Mesendoderm (in vitro differentiated cells): ENCODE results near the gene SLC45A2.
"Not testable (repeated sequence)": the region's sequence is repeated elsewhere in the genome, so short reads cannot be mapped to it uniquely, and the experiment has no call there.

Experiments used
- DNase-seq: peaks from one replicate; pipeline ENCODE4 v3.0.0; 2013
- H2AK5ac ChIP-seq: 2 replicates; pipeline ENCODE4 v1.6.1; 2013; ENCODE audit warnings: low read length, inconsistent platforms
- H2BK120ac ChIP-seq: 2 replicates; pipeline ENCODE4 v1.6.1; 2013; ENCODE audit warnings: low read depth, mild to moderate bottlenecking, low read length, moderate library complexity, mixed read lengths
- H2BK15ac ChIP-seq: replicated peaks from 2 replicates; pipeline ENCODE4 v1.6.1; 2013; ENCODE audit warnings: low read depth, mild to moderate bottlenecking, moderate library complexity
- H2BK5ac ChIP-seq: 2 replicates; pipeline ENCODE4 v1.6.1; 2013; ENCODE audit warnings: low read length, inconsistent platforms
- H3K18ac ChIP-seq: 2 replicates; pipeline ENCODE4 v1.6.1; 2013; ENCODE audit warnings: mild to moderate bottlenecking, low read length, mixed read lengths
- H3K23ac ChIP-seq: one replicate; pipeline ENCODE4 v1.6.1; 2013; ENCODE audit warnings: low read length
- H3K27ac ChIP-seq: 2 replicates; pipeline ENCODE4 v1.5.1; 2013; ENCODE audit warnings: low read depth, mild to moderate bottlenecking, inconsistent platforms, low read length, moderate library complexity
- H3K27me3 ChIP-seq: 2 replicates; pipeline ENCODE4 v1.6.1; 2013; ENCODE audit warnings: low read length, control low read depth, mild to moderate bottlenecking, inconsistent platforms; ENCODE audit not compliant: insufficient read depth, poor library complexity
- H3K36me3 ChIP-seq: 2 replicates; pipeline ENCODE4 v1.6.1; 2013; ENCODE audit warnings: low read length, inconsistent platforms; ENCODE audit not compliant: control insufficient read depth, insufficient read depth
- H3K4ac ChIP-seq: one replicate; pipeline ENCODE4 v1.6.1; 2013; ENCODE audit warnings: low read depth, mild to moderate bottlenecking, low read length, moderate library complexity
- H3K4me1 ChIP-seq: 2 replicates; pipeline ENCODE4 v1.6.1; 2013; ENCODE audit warnings: low read depth, low read length, inconsistent platforms; ENCODE audit not compliant: control insufficient read depth
- H3K4me2 ChIP-seq: 2 replicates; pipeline ENCODE4 v1.6.1; 2013; ENCODE audit warnings: low read length
- H3K4me3 ChIP-seq: 2 replicates; pipeline ENCODE4 v1.5.1; 2013; ENCODE audit warnings: mild to moderate bottlenecking, low read length
- H3K56ac ChIP-seq: one replicate; pipeline ENCODE4 v1.6.1; 2013; ENCODE audit warnings: low read length
- H3K79me1 ChIP-seq: 2 replicates; pipeline ENCODE4 v1.6.1; 2013; ENCODE audit warnings: low read length, inconsistent platforms
- H3K79me2 ChIP-seq: 2 replicates; pipeline ENCODE4 v1.6.1; 2013; ENCODE audit warnings: mild to moderate bottlenecking, low read length; ENCODE audit not compliant: control insufficient read depth, insufficient read depth
- H3K9ac ChIP-seq: 2 replicates; pipeline ENCODE4 v1.6.1; 2013; ENCODE audit warnings: low read length, inconsistent platforms
- H4K5ac ChIP-seq: one replicate; pipeline ENCODE4 v1.6.1; 2013; ENCODE audit warnings: low read length
- H4K8ac ChIP-seq: one replicate; pipeline ENCODE4 v1.6.1; 2013; ENCODE audit warnings: low read depth, mild to moderate bottlenecking, control low read depth, low read length, moderate library complexity
- WGBS: extraction: QIAGEN DNeasy Blood & Tissue Kit; methylation state at CpG from one replicate; pipeline ENCODE4 v1.1.7; 2013; ENCODE audit warnings: low lambda C conversion rate, missing lambda C conversion rate; ENCODE audit not compliant: insufficient coverage; ENCODE audit errors: extremely low coverage; 5-methylcytosine and 5-hydroxymethylcytosine counted together

The SLC45A2 gene

GRCh38 chr5:33929925-33930690 is 54.4 kb downstream of the SLC45A2 start:
- Histone ChIP-seq H3K23ac (no peak overlapping the region), H2BK120ac (no peak overlapping the region), H3K4me3 (no peak overlapping the region), H3K9ac (no peak overlapping the region), H3K4me2 (no peak overlapping the region), H2BK5ac (peak overlapping the region; percentile 61), H3K36me3 (no peaks in the 10 kb centered on the region), H3K79me2 (no peaks in the 10 kb centered on the region), H3K27me3 (no peaks in the 10 kb centered on the region), H4K8ac (no peak overlapping the region), H2AK5ac (peak overlapping the region; percentile 47), H3K79me1 (no peaks in the 10 kb centered on the region), H4K5ac (peak overlapping the region; percentile 7), H3K27ac (peak overlapping the region; percentile 87), H3K4ac (no peak overlapping the region), H2BK15ac (no peak overlapping the region), H3K4me1 (peaks cover 13% of the 10 kb centered on the region), H3K18ac (peak overlapping the region; percentile 71), H3K56ac (peak overlapping the region; percentile 51)
- WGBS = no CpG with 5 or more reads among the region's 6 CpGs
- peak; percentile 26 for DNase-seq

DNA sequence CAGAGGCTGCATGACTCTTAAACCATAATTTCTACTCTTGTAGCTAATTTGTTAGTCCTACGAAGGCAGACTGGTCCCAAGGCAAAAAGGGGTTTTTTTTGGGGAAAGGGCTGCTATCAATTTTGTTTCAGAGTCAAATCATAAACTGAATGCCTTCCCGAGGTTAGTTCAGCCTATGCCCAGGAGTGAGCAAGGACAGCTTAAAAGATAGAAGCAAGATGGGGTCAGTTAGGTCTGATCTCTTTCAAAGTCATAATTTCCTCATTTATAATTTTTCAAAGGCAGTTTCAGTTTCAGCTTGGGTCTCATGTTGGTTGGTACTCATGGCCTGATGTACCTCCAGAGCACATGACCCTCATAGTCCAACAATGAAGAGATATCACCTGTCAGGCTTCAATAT is 56.2 kb downstream of the SLC45A2 start:
- H3K79me1 ChIP-seq = no peaks in the 10 kb centered on the region
- H2BK120ac ChIP-seq = peak overlapping the region; percentile 35
- H3K9ac ChIP-seq = no peak overlapping the region
- H4K8ac ChIP-seq = no peak overlapping the region
- no peak overlapping the region for H3K4me3 ChIP-seq
- no peak overlapping the region for H2BK15ac ChIP-seq
- H3K4ac ChIP-seq = no peak overlapping the region
- H3K4me2 ChIP-seq = no peak overlapping the region
- WGBS = no CpG with 5 or more reads among the region's 2 CpGs
- no peaks in the 10 kb centered on the region for H3K27me3 ChIP-seq
- H2BK5ac ChIP-seq = no peak overlapping the region
- H3K4me1 ChIP-seq = peaks cover 13% of the 10 kb centered on the region
- DNase-seq = no peak
- no peak overlapping the region for H3K18ac ChIP-seq
- H3K56ac ChIP-seq = no peak overlapping the region
- H3K36me3 ChIP-seq = no peaks in the 10 kb centered on the region
- H3K23ac ChIP-seq = no peak overlapping the region
- no peaks in the 10 kb centered on the region for H3K79me2 ChIP-seq
- H4K5ac ChIP-seq = no peak overlapping the region
- H3K27ac ChIP-seq = no peak overlapping the region
- no peak overlapping the region for H2AK5ac ChIP-seq

GRCh38 chr5:33927685-33928084 is 56.8 kb downstream of the SLC45A2 start:
- Histone ChIP-seq H2BK120ac (no peak overlapping the region), H3K56ac (no peak overlapping the region), H2BK5ac (no peak overlapping the region), H3K23ac (no peak overlapping the region), H2BK15ac (no peak overlapping the region), H4K8ac (no peak overlapping the region), H3K27ac (no peak overlapping the region), H3K36me3 (no peaks in the 10 kb centered on the region), H4K5ac (no peak overlapping the region), H2AK5ac (no peak overlapping the region), H3K9ac (no peak overlapping the region), H3K4ac (no peak overlapping the region), H3K4me2 (no peak overlapping the region), H3K4me3 (no peak overlapping the region), H3K27me3 (no peaks in the 10 kb centered on the region), H3K79me2 (no peaks in the 10 kb centered on the region), H3K4me1 (peaks cover 13% of the 10 kb centered on the region), H3K79me1 (no peaks in the 10 kb centered on the region), H3K18ac (no peak overlapping the region)
- no CpG with 5 or more reads among the region's 4 CpGs for WGBS
- DNase-seq = no peak

DNA sequence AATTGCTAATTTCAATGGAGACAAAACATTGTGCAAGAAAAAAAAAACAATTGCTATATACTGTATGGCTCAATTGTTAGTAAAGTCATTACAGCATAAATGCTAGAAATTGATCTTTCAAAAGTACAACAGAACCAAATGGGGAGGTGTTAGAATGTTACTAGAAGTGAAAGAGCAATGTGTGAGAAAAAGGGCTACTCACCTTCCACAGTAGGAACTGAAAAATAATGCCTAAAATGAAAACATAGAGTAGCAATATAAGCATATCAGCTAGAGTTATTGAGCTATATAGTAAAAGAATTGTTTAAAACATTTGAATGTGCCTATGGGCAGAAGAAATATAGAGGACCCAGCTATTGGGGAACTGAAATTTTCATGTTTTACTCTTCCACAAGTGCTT is 59.2 kb downstream of the SLC45A2 start:
- Histone ChIP-seq H3K79me2 (no peaks in the 10 kb centered on the region), H3K4ac (no peak overlapping the region), H3K36me3 (no peaks in the 10 kb centered on the region), H2BK5ac (no peak overlapping the region), H3K4me2 (no peak overlapping the region), H3K27ac (no peak overlapping the region), H4K8ac (no peak overlapping the region), H3K4me1 (peaks cover 8% of the 10 kb centered on the region), H3K18ac (no peak overlapping the region), H3K27me3 (no peaks in the 10 kb centered on the region), H4K5ac (no peak overlapping the region), H2BK120ac (no peak overlapping the region), H3K23ac (no peak overlapping the region), H3K79me1 (no peaks in the 10 kb centered on the region), H3K9ac (no peak overlapping the region), H3K4me3 (no peak overlapping the region), H2AK5ac (no peak overlapping the region), H2BK15ac (no peak overlapping the region), H3K56ac (no peak overlapping the region)
- no peak for DNase-seq

DNA sequence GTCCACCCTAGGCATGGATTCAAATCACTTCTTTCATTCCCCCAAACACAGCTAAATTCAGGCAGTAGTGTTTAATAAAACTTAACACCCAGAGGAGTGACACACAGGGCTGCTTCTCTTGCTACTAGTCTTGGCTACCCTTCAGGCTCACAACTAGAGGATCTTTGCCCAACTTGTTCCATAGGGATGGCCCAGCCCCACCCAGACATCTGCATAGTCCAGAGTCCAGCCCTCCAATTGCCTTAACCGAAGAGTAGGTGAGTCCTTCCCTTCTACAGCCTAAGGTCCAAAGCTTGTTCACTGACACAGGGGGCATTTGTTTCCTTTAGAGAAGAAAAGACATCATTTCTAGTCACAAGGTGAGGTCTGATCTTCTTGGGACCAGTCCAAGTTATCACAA is 63.5 kb downstream of the SLC45A2 start:
- Histone ChIP-seq H3K4me3 (no peak overlapping the region), H3K36me3 (no peaks in the 10 kb centered on the region), H3K4me2 (no peak overlapping the region), H3K9ac (no peak overlapping the region), H3K56ac (no peak overlapping the region), H2BK120ac (no peak overlapping the region), H3K79me2 (no peaks in the 10 kb centered on the region), H2AK5ac (no peak overlapping the region), H3K4me1 (no peaks in the 10 kb centered on the region), H3K27ac (no peak overlapping the region), H3K4ac (no peak overlapping the region), H3K18ac (no peak overlapping the region), H4K8ac (no peak overlapping the region), H2BK5ac (no peak overlapping the region), H2BK15ac (no peak overlapping the region), H4K5ac (no peak overlapping the region), H3K79me1 (no peaks in the 10 kb centered on the region), H3K27me3 (no peaks in the 10 kb centered on the region), H3K23ac (no peak overlapping the region)
- WGBS = no CpG with 5 or more reads among the region's 1 CpG
- DNase-seq = no peak

DNA sequence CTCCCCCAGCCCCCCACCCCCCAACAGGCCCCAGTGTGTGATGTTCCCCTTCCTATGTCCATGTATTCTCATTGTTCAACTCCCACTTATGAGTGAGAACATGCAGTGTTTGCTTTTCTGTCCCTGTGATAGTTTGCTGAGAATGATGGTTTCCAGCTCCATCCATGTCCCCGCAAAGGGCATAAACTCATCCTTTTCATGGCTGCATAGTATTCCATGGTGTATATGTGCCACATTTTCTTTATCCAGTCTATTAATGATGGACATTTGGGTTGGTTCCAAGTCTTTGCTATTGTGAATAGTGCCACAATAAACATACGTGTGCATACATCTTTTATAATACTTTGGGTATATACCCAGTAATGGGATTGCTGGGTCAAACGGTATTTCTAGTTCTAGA is 69.6 kb downstream of the SLC45A2 start:
- not testable (repeated sequence) for H3K18ac ChIP-seq, H3K27ac ChIP-seq, H3K4ac ChIP-seq, H4K5ac ChIP-seq, H2BK120ac ChIP-seq, H3K27me3 ChIP-seq, H3K23ac ChIP-seq, H3K4me2 ChIP-seq, DNase-seq, H3K79me1 ChIP-seq, H3K4me3 ChIP-seq, H3K56ac ChIP-seq, H2AK5ac ChIP-seq, H4K8ac ChIP-seq, H3K79me2 ChIP-seq, H2BK15ac ChIP-seq, H3K9ac ChIP-seq, H2BK5ac ChIP-seq, H3K4me1 ChIP-seq, H3K36me3 ChIP-seq
- no CpG with 5 or more reads among the region's 3 CpGs for WGBS
